ENCODE results near the gene YPEL2. TPM values are rescaled to one million over a fixed set of nuclear protein-coding genes. Genes with fewer than 3 reads are reported as not detected.

YPEL2 gene

DNA sequence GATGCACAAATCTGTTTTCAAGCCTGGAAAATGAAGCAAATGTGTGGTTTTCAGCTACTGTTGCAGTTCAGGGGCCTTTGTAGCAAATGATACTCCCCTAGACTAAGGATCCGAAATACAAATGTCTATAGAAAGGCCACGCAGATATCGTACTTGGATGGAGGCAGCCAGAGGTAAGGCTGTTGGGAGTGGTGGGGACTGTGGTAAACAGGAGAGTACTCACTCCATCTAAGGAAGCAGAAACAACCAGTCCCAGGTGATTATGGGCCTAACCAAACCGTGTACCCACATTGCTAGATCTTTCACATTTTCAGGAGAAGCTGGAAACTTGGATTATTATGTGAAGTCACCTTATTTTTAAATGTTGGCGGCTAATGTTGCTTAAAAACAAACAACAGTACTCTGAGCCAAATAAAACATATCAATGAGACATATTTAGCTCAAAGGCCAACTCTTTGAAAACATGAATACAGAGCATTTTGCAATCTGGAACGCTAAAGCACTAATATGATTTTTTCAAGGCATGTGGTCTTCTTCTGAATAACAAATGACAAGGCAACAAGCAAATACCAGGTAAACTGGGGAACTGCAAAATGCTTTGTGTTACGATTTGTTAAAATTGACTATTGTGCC is 110.1 kb downstream of the YPEL2 start:
- Histone ChIP-seq H3K27ac (replicated peaks) (no peak overlapping the region), H3K4me3 (replicated peaks; ENCODE audit: insufficient read depth, low read length) (no peak overlapping the region), H3K27me3 (ENCODE audit: insufficient read depth, poor library complexity, severe bottlenecking) (no peaks in the 10 kb centered on the region)
- DNase-seq (ENCODE audit: low read depth in 1 of 2, low spot score in 1 of 2): no peak
- TF ChIP-seq POLR2AphosphoS5 (IDR thresholded peaks at IDR 0.05; ENCODE audit: low read depth): no peak
- no peak for TF ChIP-seq SPI1 (IDR thresholded peaks at IDR 0.05; ENCODE audit: borderline replicate concordance, low read depth)
- no peak for TF ChIP-seq REST (IDR thresholded peaks at IDR 0.05; ENCODE audit: insufficient replicate concordance, low read depth)
- TF ChIP-seq, protein P1, sequence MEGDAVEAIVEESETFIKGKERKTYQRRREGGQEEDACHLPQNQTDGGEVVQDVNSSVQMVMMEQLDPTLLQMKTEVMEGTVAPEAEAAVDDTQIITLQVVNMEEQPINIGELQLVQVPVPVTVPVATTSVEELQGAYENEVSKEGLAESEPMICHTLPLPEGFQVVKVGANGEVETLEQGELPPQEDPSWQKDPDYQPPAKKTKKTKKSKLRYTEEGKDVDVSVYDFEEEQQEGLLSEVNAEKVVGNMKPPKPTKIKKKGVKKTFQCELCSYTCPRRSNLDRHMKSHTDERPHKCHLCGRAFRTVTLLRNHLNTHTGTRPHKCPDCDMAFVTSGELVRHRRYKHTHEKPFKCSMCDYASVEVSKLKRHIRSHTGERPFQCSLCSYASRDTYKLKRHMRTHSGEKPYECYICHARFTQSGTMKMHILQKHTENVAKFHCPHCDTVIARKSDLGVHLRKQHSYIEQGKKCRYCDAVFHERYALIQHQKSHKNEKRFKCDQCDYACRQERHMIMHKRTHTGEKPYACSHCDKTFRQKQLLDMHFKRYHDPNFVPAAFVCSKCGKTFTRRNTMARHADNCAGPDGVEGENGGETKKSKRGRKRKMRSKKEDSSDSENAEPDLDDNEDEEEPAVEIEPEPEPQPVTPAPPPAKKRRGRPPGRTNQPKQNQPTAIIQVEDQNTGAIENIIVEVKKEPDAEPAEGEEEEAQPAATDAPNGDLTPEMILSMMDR (IDR thresholded peaks at IDR 0.05; ENCODE audit: insufficient read depth, low read length): no peak
- TF ChIP-seq GABPA (IDR thresholded peaks at IDR 0.05; ENCODE audit: low read depth): no peak

- H3K4me3 ChIP-seq (replicated peaks; ENCODE audit: insufficient read depth, low read length): no peak overlapping the region
- TF ChIP-seq SPI1 (IDR thresholded peaks at IDR 0.05; ENCODE audit: borderline replicate concordance, low read depth): no peak
- TF ChIP-seq GABPA (IDR thresholded peaks at IDR 0.05; ENCODE audit: low read depth): no peak
- TF ChIP-seq POLR2AphosphoS5 (IDR thresholded peaks at IDR 0.05; ENCODE audit: low read depth): no peak
- TF ChIP-seq, protein P1 (IDR thresholded peaks at IDR 0.05; ENCODE audit: insufficient read depth, low read length): no peak
- no peak for TF ChIP-seq REST (IDR thresholded peaks at IDR 0.05; ENCODE audit: insufficient replicate concordance, low read depth)
- no peaks in the 10 kb centered on the region for H3K27me3 ChIP-seq (ENCODE audit: insufficient read depth, poor library complexity, severe bottlenecking)
- no peak for DNase-seq (ENCODE audit: low read depth in 1 of 2, low spot score in 1 of 2)
- H3K27ac ChIP-seq (replicated peaks): no peak overlapping the region
Observed at GRCh38 chr17:59443106-59443505, 111.7 kb downstream of the YPEL2 start.

Small RNAs within 50 kb of the gene (microRNA-seq; reads per million reads assigned to microRNA genes)
- gene MIR4729: not detected

Measured in HL-60 (cell line).